Loucy (cell line): Measurements from ENCODE around the gene ARRB1.

Source experiments
- H2AFZ ChIP-seq: fragments of 200-600 bp; sonication (generic); 2 replicates; pipeline ENCODE4 v1.6.0; 2016; ENCODE audit warnings: antibody characterized with exemption, mild to moderate bottlenecking, low read length, moderate library complexity
- H3F3A ChIP-seq: fragments of 200-600 bp; 2 replicates; pipeline ENCODE4 v1.6.0; 2016; ENCODE audit warnings: antibody characterized with exemption, low read depth, mild to moderate bottlenecking
- H3K27me3 ChIP-seq: fragments of 200-600 bp; sonication (generic); 2 replicates; pipeline ENCODE4 v1.6.1; 2014; ENCODE audit warnings: low read length, mild to moderate bottlenecking; ENCODE audit not compliant: insufficient read depth, poor library complexity, severe bottlenecking
- H3K36me3 ChIP-seq: fragments of 200-600 bp; sonication (generic); 2 replicates; pipeline ENCODE4 v1.6.1; 2016; ENCODE audit warnings: low read length; ENCODE audit not compliant: insufficient read depth
- H3K4me1 ChIP-seq: fragments of 200-600 bp; sonication (generic); 2 replicates; pipeline ENCODE4 v1.5.1; 2014; ENCODE audit warnings: low read length, mild to moderate bottlenecking; ENCODE audit not compliant: insufficient read depth, poor library complexity, severe bottlenecking
- H3K4me2 ChIP-seq: fragments of 200-600 bp; sonication (generic); 2 replicates; pipeline ENCODE4 v1.6.0; 2014; ENCODE audit warnings: antibody characterized with exemption, low read length, low read depth, mild to moderate bottlenecking; ENCODE audit not compliant: poor library complexity, severe bottlenecking
- H3K4me3 ChIP-seq: fragments of 200-600 bp; sonication (generic); 2 replicates; pipeline ENCODE4 v1.5.1; 2014; ENCODE audit warnings: low read length, mild to moderate bottlenecking, mixed read lengths; ENCODE audit not compliant: poor library complexity, severe bottlenecking
- H3K79me2 ChIP-seq: fragments of 200-600 bp; sonication (generic); 2 replicates; pipeline ENCODE4 v1.6.1; 2014; ENCODE audit warnings: low read length; ENCODE audit not compliant: insufficient read depth
- H3K9ac ChIP-seq: fragments of 200-600 bp; sonication (generic); 2 replicates; pipeline ENCODE4 v1.6.0; 2014; ENCODE audit warnings: mild to moderate bottlenecking, low read depth, low read length, moderate library complexity; ENCODE audit not compliant: poor library complexity, severe bottlenecking
- H3K9me2 ChIP-seq: fragments of 200-600 bp; sonication (generic); replicated peaks from 2 replicates; pipeline ENCODE4 v1.6.1; 2016; ENCODE audit warnings: low read depth, low read length, mixed read lengths
- H3K9me3 ChIP-seq: fragments of 200-600 bp; sonication (generic); 2 replicates; pipeline ENCODE4 v1.6.1; 2014; ENCODE audit warnings: mild to moderate bottlenecking, antibody characterized with exemption, low read length, low read depth; ENCODE audit not compliant: insufficient read depth
- H4K20me1 ChIP-seq: fragments of 200-600 bp; sonication (generic); 2 replicates; pipeline ENCODE4 v1.6.0; 2014; ENCODE audit warnings: antibody characterized with exemption, low read length, mild to moderate bottlenecking; ENCODE audit not compliant: insufficient read depth, poor library complexity, severe bottlenecking
- CTCF ChIP-seq: fragments of 200-600 bp; sonication (generic); conservative IDR thresholded peaks from 2 replicates; pipeline ENCODE4 v1.5.1; 2014; ENCODE audit warnings: mild to moderate bottlenecking, antibody characterized with exemption, low read length
- EZH2phosphoT487 ChIP-seq: fragments of 200-600 bp; IDR thresholded peaks from 2 replicates; pipeline ENCODE4 v1.6.1; 2018; ENCODE audit warnings: antibody characterized with exemption, mild to moderate bottlenecking, moderate library complexity, borderline replicate concordance

Gene ARRB1

GRCh38 chr11:75248924-75249256 is 102.6 kb downstream of the ARRB1 start:
- no peaks in the 10 kb centered on the region for H3K79me2 ChIP-seq
- no peak overlapping the region for H3K4me2 ChIP-seq
- no peaks in the 10 kb centered on the region for H3K9me2 ChIP-seq
- H3K4me1 ChIP-seq = no peaks in the 10 kb centered on the region
- no peak for TF ChIP-seq EZH2phosphoT487
- TF ChIP-seq CTCF = no peak
- no peaks in the 10 kb centered on the region for H3K27me3 ChIP-seq
- H2AFZ ChIP-seq = no peak overlapping the region
- H3K9ac ChIP-seq = no peak overlapping the region
- H3K36me3 ChIP-seq = no peaks in the 10 kb centered on the region
- no peak overlapping the region for H3K4me3 ChIP-seq
- H3F3A ChIP-seq = no peaks in the 10 kb centered on the region
- no peaks in the 10 kb centered on the region for H3K9me3 ChIP-seq
- no peaks in the 10 kb centered on the region for H4K20me1 ChIP-seq

GRCh38 chr11:75246671-75247350 is 104.7 kb downstream of the ARRB1 start:
- H3K4me3 ChIP-seq = no peak overlapping the region
- TF ChIP-seq CTCF = no peak
- no peak for TF ChIP-seq EZH2phosphoT487
- H3K9me2 ChIP-seq = no peaks in the 10 kb centered on the region
- no peak overlapping the region for H3K9ac ChIP-seq
- no peak overlapping the region for H3K4me2 ChIP-seq
- no peaks in the 10 kb centered on the region for H3K27me3 ChIP-seq
- H4K20me1 ChIP-seq = no peaks in the 10 kb centered on the region
- H3K36me3 ChIP-seq = no peaks in the 10 kb centered on the region
- no peaks in the 10 kb centered on the region for H3K79me2 ChIP-seq
- H3K9me3 ChIP-seq = no peaks in the 10 kb centered on the region
- no peaks in the 10 kb centered on the region for H3F3A ChIP-seq
- H2AFZ ChIP-seq = no peak overlapping the region
- H3K4me1 ChIP-seq = no peaks in the 10 kb centered on the region

DNA sequence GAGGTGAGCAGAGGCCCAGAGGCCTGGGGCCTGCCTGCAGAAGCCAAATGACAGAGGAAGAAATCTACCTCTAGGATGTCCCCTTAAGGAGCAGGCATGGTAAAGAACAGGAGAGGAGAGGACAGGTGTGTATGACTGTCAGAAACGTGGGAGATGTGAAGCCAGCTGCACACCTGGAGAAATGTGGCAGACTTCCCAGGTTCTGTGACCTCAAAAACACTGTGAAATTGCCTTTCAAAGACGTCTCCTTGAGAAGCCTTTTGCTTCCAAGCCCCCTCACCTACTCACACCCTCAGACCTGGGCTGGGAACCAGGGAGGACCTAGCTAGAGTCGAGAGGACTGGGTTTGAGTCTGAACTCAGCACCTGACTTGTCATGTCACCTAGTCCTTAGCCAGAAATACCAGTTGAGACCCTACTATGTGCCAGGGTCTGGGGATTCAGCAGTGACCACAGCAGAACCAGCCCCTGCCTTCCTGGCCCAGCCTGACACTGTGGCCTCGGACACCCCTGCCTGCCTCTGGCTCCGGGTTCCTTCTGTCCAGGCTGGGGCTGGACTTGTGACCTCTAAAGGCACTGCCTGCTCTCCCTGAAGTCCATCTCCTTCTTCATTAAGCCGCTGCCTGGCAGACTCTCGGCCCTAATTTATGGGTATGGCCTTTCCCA is 105.3 kb downstream of the ARRB1 start:
- Histone ChIP-seq H3K79me2 (no peaks in the 10 kb centered on the region), H3K9me3 (no peaks in the 10 kb centered on the region), H3K27me3 (no peaks in the 10 kb centered on the region), H3K4me2 (no peak overlapping the region), H3K4me3 (no peak overlapping the region), H3F3A (no peaks in the 10 kb centered on the region), H3K9ac (no peak overlapping the region), H3K9me2 (no peaks in the 10 kb centered on the region), H3K36me3 (no peaks in the 10 kb centered on the region), H2AFZ (no peak overlapping the region), H3K4me1 (no peaks in the 10 kb centered on the region), H4K20me1 (no peaks in the 10 kb centered on the region)
- TF ChIP-seq CTCF (no peak), EZH2phosphoT487 (no peak)
